ENCODE data around the gene STX18.
"Not testable (repeated sequence)": the region's sequence is repeated elsewhere in the genome, so short reads cannot be mapped to it uniquely, and the experiment has no call there.

STX18 gene

DNA sequence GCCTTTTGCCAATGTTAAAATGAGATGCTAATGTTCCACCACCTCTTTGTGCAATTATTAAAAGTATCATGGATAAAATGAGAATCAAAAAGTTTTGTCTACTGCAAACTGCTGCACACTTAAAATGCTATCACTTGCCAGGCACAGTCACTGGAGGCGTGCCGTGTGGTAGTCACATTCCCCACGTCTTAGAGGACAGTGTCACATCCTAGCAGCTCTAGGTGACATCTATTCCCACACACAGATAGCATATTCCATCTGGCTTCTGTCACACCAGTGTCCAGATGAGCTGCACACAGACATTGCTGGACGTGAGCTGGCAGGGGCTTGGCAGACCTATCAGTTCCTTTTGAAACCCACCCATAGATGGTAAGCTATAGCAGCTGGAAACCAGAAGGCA lies 107.9 kb downstream of the STX18 start:
- no peak for DNase-seq

DNA sequence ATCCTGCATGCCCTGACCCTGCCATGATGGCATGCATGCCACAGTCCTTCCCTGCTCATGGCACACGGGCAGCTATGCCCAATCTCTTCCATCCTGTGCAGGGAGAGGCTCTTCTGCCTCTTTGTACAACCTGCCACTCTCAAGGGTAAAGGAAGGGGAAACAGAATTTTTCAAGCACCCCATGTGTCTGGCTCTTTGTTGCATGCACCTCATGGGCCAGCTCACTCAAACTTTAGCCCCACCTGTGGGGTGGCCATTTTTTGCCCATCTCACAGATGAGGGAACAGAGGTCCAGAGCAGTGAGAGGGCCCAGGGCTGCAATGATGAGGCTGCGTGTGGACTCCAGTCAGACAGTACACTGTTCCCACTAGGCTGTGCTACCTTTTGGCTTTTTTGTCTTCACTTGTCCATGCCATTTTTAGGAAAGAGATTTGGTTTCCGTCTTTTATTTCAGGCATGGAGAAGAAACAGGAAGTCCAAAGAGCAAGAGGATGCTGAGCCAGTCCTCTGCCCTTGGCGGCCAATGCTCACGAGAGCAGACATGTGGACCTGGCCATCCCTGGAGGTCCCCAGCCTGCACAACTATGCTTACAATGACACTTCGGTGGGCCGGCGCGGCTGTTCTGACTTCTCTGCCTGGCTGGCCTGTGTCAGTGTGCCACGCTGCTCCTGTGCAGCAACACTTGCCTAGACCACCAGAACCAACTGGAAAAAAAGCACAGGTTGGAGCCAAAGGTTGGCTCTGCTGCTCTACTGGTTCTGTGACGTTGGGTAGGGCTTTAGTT lies 109.3 kb downstream of the STX18 start:
- no peak for DNase-seq

DNA sequence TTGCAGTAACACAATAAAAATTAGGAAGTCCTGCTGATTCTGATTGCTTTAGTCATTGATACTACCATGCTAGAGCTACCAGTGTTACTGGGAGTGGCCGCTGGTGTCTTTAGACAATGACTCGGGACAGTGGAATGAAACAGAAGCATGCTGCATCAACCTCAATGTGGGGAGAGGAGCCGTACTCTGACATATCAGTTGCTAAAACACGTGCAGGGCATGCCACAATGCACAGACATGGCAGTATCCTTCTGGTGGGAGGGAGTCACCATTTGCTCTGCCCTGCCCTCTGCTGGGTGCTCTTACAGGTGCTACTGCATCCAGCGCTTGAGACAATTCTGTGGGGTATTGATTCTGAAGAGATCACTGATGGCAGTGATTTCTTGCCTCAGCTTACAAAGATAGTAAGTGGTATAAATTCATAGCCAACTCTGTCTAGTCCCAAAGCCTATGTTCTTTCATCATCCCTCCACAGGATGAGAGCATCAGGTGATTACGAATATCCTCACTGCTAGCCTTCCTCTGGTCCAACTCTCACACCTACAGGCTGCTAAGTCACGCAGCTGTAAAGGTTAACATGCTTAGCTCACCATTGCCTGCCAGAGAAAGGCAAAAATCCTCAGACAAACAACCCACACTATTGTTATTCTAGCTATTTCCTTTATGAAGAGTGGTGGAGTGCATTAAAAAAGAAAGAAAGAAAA lies 111.2 kb downstream of the STX18 start:
- DNase-seq: peak; percentile 77

DNA sequence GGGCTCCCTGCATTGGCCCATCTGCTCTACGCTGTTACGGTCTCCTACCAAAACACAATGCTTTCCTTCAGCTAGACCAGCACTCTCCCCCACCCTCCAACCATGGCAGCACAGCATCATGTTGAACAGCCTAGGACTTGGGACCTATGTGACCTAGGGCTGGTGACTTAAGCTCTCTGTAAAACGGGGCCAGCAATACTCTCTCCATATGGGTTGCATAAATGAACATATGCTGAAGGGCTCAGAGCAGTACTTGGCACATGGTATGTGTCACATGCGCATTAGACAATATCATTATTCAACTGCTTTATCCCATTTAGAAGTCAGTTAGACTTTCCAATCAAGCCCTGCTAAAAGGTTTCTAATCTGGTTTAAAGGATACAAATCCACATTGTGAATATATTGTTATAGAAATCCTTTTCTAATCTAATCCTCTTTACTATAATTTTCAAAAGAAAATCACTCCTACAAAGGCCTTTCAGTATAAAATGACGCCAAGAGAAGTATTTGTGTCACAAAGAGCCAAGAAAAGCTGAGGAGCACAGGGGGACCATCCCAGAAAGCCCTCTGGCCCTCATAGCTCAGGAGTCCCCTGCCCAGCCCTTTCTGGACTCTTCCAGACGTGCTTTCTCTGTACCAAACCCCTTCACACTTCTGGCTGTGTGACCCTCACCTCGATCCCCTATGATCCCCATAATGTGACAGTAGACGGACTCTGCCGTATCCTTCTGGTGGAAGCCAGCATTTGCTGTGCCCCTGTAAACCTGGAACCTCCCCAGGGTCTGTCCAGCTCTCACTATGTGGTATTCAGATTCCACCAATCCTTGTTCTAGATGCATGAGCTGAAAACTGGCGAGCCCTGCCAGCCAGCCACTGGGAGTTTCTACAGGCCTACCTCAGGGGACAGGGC lies 112.6 kb downstream of the STX18 start:
- DNase-seq: no peak

DNA sequence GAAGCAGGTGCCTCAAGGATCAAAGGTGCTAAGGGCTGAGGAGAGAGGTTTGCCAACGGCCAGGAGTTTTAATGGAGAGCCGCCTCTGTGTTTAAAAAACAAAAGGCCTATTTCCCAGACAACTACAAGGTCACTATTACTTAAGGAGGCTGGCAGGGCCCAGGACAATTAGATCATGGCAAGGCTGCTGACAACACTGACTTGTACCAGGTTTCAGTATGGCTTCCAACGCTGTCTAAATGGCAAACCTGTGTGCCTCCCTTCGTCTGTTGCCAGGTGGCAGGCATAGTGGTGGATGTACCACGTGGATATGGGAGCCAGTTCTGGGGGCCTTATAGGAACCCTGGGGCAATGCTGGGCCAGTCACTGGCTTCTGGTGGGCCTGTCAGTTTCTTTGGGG lies 114.0 kb downstream of the STX18 start:
- no peak for DNase-seq

DNA sequence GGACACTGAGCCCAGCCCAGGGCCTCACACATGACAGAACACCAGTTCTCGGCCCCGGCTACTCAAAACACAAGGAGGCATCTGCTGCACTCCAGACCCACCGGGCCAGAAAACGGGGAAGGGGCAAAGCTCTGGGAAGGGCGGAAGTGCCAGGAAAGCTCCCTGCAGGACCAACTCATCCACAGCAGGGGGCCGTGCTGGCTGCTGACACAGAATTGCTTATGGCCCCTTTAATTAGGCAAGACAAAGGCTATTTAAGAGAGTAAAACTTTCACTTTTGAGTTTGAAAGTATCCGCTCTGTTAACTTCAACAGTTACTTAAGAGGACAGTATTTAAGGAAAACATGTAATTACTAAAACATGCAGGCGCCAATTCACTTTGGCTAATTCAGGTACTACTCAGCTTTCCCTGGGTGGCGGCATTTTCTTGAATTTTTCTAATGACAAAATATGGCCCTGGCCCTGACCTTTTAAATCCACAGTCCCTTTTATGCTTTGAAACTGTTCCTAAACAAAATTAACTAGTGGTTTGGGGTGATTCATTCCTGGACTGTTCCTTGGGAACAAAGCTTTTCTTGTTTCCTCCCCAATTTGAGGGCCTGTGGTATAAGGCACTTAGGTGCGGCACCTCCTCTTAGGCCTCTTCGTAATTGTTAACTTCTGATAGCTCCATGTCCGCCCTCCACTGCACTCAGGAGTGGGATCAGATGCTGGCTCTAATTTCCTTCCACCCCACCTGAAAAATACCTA lies 114.6 kb downstream of the STX18 start:
- no peak for DNase-seq

DNA sequence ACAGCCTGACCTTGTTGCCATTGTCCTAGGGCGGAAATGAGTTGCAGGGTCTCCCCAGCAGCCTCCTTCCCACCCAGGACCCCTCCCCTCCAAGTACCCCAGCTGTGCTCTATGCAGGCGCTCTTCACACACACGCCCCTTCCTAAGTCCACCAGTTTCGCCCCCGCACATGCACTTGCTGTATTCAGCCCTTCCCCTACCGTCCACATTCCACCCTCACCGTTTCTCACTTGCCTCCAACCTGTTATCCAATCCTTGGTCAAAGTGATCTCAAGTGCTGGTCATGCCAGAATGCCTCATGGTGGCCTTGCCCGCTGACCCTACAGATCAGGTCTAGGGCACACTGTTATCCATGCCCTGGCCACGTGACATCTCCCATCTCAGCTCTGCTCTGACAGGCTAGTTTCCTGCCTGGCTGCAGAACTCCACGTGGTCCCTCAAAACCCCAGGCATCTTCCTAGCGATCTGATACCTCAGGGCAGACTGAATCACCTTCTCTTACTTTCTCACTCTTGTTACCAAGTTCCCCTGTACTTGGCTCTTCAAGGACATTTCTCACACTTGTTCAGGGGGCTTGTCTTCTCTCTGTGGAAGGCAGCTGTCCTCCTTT lies 115.2 kb downstream of the STX18 start:
- no peak for DNase-seq

DNA sequence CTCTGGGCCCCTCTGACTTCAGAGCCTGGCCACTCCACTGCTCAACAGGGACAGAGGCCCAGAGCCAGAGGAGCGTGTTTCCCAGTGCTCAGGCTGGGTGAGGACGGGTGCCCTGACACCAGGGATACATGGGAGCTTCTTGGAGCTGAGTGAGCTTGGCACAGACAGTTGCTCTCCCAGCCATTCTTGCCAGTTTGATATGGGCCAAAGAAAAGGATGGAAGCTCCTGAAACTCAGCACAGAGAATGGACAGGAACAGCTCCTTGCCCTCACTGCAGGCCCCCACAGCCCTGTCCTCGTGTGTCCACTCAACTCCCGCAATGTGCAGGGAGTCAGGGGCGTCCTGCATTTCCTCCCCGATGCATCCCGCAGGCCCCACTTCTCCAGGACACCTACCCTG lies 116.2 kb downstream of the STX18 start:
- DNase-seq: no peak

DNA sequence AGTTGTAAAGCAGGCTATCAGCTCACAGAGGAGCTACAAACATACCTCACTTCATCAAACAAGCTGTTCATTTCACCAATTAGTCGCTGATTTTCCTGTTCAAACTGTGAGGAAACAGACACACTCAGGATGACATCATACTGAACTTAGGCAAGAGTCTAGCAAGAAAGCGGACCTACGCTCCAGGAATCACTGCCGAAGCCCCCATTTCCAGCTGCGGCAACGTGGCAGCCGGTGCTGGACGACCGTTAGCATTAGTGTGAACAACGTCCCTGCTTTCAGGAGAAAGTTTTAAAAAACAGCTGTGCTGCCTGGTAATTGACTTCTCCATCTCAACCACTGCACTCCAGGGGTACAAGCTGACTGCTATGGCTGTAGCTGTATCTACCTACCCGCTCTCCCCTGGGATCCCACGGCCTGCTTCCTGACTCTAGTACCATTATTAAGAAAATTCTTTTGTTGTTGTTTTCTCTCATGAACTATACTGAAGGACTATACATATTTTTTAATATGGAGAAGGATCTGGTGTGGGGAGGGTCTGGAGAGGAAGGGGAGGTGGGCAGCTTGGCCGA lies 116.6 kb downstream of the STX18 start:
- DNase-seq: no peak

DNA sequence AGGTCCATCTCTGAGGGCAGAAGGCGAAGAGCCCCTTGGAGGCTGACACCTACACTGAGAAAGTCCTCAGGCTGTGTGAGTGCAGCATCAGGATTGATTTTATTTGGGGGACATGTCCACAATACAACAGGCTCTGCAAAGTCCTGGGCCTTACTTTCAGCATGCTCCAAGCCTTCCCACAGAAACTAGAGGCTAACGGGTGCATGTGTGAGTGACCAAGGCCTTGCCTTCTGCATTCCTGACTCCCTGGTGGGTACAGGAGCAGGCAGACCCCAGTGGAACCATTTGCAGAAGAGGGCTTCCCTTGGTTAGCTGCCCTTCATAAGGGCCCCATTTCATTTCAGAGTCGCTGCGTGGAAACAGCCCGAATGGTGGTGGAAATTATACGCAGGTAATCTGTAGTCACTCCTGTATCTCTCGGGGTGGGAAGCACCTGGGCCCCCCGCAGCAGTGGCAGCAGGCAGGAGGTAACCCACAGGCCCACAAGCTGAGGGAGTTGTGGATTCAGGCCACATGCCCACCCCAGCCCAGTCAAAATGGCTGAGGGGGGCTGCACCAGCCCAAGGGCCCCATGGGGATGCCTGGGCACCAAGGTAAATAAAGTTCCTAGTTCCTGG lies 117.2 kb downstream of the STX18 start:
- DNase-seq: no peak

DNA sequence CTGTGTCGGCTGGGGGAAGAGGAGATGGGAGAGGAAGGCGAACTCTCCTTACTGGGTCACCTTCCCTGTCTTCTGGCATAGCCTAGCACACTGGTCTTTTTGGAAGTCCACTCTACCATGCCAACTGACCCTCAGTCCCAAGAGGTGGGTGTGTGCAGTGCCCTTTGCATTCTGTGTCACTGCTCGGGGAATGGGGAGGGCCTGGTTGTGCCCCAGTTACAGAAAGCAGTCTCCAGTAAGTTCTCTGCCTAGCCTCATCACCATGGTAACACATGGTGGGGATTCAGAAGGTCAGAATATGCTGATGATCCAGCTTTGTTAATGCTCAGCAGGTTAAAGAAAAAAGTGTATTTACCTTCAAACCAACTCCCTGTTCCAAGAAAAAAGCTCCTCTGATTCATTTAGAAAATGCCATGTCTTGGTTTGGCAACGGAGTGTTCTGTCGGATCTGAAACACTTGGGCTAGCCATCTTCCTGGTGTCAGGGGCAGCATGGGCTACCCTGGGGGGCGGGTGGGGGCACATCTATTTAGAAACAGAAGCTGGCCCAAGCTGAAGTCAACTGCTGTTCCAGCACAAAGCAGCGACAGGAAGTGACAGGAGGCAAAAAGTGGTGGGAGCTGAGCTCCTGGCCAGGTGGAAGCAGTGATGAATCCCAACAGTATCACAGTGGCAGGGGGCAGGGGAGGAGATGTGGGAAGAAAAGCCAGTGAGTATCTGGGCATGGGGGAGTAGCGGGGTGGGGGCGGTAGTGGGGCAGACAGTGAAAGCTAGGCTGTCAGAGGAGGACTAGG lies 117.9 kb downstream of the STX18 start:
- DNase-seq: no peak

DNA sequence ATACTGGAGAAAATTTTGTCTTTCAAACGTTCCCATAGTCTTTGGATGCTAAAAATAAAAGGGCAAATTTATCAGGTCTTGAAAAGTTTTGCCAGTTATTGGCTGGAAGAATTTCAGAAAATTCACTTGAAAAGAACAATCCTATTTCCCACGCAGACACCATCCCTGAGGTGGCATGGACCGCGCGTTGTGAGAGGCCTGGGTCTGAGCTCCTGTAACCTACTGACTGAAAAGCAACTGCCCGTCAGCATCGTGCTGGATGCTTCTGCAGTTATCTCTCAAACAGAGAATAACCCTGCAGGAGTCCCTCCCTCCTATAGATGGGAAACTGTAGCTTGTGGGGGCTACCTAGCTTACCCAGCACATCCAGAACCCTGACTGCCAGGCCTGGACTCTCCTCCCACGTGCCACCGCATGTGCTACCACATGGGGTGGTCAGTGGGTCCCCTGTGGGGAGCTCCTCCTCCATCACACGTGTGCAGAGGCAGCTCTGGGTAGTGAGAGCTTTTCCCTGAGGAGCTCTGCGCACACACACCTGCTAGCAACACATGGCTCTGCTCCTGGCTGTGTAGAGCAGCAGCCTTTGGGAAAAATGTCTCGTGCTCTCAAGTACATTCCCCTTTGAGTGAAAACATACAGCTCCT lies 118.9 kb downstream of the STX18 start:
- DNase-seq: no peak

DNA sequence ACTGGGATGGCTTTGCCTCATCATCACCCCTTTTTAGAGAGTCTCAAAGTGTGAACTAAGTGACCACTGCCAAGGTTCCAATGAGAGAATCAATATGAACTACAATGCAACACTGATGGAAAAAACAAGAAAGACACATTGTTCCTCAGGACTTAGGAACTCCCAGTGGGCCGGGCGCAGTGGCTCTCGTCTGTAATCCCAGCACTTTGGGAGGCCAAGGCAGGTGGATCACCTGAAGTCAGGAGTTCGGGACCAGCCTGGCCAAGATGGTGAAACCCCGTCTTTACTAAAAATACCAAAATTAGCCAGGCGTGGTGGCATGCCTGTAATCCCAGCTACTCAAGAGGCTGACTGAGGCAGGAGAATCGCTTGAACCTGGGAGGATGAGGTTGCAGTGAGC lies 119.7 kb downstream of the STX18 start:
- not testable (repeated sequence) for DNase-seq

DNA sequence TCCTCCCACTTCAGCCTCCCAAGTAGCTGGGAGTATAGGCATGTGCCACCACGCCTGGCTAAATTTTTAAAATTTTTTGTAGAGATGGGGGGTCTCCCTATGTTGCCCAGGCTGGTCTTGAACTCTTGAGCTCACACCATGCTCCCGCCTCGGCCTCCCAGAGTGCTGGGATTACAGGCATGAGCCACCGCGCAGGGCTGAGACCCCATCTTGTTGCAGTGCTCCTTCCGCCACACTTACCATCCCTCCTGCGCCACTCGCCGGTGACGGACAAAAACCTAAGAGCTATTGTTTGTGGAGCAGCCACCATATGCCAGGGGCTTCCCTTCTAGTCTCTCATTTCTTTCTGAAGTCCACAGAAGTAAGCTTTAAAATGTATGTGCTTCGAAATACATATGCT lies 120.5 kb downstream of the STX18 start:
- DNase-seq: no peak

DNA sequence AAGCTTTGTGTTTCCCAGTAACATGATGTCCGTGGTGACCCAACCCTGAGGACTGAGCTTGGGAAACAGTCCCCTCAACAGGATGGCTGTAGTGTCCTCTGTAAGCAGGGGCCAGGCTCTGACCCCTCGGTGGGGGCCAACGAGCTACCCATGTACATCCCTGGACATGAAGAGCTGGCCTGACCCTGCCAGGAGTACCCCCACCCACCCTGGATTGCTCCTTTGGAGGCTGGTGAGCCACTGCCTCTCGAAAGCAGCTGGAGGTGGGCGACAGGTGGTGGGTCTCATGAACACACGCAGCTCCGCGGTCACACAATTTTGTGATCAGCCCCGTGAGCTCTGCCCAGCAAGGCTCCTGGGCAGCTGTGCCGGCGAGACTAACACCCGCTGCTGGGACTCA lies 121.4 kb downstream of the STX18 start:
- DNase-seq: no peak

DNA sequence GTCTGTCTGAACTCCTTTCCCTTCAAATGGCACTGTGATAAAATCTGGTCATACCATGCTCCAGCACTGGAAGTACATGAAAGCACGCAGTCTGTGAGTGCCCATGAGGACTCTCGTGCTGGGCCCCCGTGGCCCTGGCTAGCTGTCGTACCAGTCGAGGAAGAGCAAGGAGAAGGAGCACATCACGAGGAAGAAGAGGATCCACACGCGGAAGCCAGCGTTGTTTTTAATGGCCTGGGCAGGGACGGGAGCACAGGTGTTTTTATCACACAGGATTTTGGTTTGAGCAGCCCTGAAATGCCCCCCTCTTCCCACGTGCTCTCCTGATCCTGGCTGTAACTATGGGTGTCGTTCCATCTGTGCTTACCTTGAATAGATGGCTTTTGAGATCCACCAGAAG lies 122.0 kb downstream of the STX18 start:
- DNase-seq: no peak

DNA sequence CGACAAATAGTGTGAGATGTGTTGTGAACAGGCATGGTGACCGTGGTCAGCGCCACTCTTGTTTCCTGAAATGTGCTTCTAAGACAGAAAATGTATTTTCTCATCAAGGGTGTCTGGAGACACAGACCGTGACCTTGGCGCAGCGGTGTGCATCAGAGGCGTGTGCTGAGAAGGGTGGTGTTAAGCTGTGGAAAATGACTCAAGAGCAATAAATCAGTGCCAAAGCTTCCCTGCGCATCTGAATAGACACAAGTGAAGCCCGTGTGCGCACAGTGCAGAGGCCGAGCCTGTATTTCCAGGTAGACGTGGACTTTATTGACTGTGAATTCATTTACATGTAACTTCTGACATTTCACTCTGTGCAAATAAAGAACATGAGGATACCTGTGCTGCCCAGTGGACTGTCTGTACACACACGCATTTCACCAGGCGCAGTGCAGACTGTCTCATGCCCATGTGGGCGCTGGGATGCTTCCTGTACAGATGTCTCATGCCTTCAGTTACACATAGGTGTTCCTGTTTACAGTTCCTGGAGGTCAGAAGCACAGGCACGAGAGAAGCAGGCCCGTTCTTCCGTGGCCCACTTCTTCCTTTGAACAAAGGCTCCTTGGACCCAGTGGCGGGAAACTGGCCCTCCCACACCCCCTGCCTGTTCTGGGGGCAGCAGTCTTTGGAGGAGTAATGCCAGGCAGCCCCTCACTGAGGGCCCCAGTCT lies 123.0 kb downstream of the STX18 start:
- DNase-seq: no peak

DNA sequence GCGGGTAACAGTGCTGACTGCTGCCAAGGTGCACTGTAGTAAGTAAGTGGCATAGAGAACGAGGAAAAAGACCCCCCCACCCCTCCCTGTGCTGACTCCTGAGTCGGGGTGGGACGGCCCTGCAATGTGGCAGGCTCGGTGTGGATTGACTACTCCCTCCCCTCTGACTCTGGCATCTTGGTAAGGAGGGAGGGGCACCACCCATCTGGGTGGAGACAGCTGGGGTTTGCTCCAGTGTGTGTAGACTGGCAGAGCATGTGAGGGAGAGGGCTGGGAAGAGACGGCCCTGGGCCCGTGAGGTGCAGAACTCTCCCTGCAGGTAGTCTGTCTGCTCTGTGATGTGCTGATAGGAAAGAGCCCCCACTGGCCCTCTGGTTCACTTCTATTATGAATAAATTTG lies 124.0 kb downstream of the STX18 start:
- DNase-seq: no peak

DNA sequence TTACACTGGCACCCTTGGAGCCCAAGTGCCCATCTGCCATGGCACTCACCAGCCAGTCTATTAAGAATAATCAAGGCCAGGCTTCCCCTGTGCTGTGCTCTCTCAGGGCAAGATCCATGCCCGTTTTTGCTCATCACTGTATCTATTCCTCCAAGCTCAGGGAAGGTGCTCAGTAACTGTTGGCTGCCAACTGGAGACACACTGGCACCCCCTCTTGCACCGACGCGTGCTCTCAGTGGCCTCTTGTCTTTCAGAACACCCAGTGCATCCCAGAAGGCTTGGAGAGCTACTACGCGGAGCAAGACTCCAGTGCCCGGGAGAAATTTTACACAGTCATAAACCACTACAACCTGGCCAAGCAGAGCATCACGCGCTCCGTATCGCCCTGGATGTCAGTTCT lies 124.9 kb downstream of the STX18 start:
- no peak for DNase-seq

All from DMS53 (cell line).